HepG2 (cell line): Measurements from ENCODE around the gene EFNA2. TPM values are rescaled to one million over a fixed set of nuclear protein-coding genes. Genes with fewer than 3 reads are reported as not detected.

Source experiments
- CENPX ChIP-seq: sonication (generic); formaldehyde crosslinking; IDR thresholded peaks from 2 replicates; pipeline ENCODE4 v1.9.0; 2021; ENCODE audit warnings: mild to moderate bottlenecking, missing genetic modification reagents, moderate library complexity
- DR1 ChIP-seq: sonication (generic); formaldehyde crosslinking; IDR thresholded peaks from 2 replicates; pipeline ENCODE4 v1.8.0; 2021; ENCODE audit warnings: mild to moderate bottlenecking, missing genetic modification reagents, inconsistent platforms
- GABPB1 ChIP-seq: IDR thresholded peaks from 2 replicates; pipeline ENCODE4 v1.6.1; 2016; ENCODE audit warnings: mild to moderate bottlenecking, missing genetic modification reagents, moderate library complexity, missing compliant biosample characterization
- KLF9 ChIP-seq: IDR thresholded peaks from 2 replicates; pipeline ENCODE4 v1.6.1; 2016; ENCODE audit warnings: low read depth
- NFYB ChIP-seq: sonication (generic); formaldehyde crosslinking; IDR thresholded peaks from 2 replicates; pipeline ENCODE4 v1.4.0; 2020; ENCODE audit warnings: missing genetic modification reagents
- NR3C1 ChIP-seq: sonication (generic); formaldehyde crosslinking; IDR thresholded peaks from 2 replicates; pipeline ENCODE4 v1.4.0; 2020; ENCODE audit warnings: missing genetic modification reagents
- POLR2G ChIP-seq: fragments of 200-400 bp; formaldehyde crosslinking; IDR thresholded peaks from 2 replicates; pipeline ENCODE4 v1.6.1; 2018; ENCODE audit warnings: mild to moderate bottlenecking, low read depth, low read length, moderate library complexity
- RFX3 ChIP-seq: IDR thresholded peaks from 2 replicates; pipeline ENCODE4 v1.6.1; 2016; ENCODE audit warnings: missing biosample characterization, missing genetic modification reagents
- TAF15 ChIP-seq: fragments of 200-400 bp; formaldehyde crosslinking; IDR thresholded peaks from one replicate; pipeline ENCODE4 v1.6.1; 2018; ENCODE audit warnings: mild to moderate bottlenecking, low read depth, low read length; ENCODE audit not compliant: poor library complexity, severe bottlenecking
- ZFP90 ChIP-seq: sonication (generic); formaldehyde crosslinking; IDR thresholded peaks from 2 replicates; pipeline ENCODE4 v1.8.0; 2022; ENCODE audit warnings: missing genetic modification reagents, mild to moderate bottlenecking, inconsistent platforms, borderline replicate concordance
- ZNF253 ChIP-seq: sonication (generic); formaldehyde crosslinking; IDR thresholded peaks from 2 replicates; pipeline ENCODE4 v1.8.0; 2022; ENCODE audit warnings: mild to moderate bottlenecking, missing genetic modification reagents, borderline replicate concordance
- ZNF274 ChIP-seq: sonication (generic); formaldehyde crosslinking; IDR thresholded peaks from 2 replicates; pipeline ENCODE4 v1.5.1; 2020; ENCODE audit warnings: mild to moderate bottlenecking, missing genetic modification reagents
- ZNF317 ChIP-seq: sonication (generic); formaldehyde crosslinking; IDR thresholded peaks from 2 replicates; pipeline ENCODE4 v1.5.0; 2020; ENCODE audit warnings: mild to moderate bottlenecking, missing genetic modification reagents
- ZNF678 ChIP-seq: sonication (generic); formaldehyde crosslinking; IDR thresholded peaks from 2 replicates; pipeline ENCODE4 v1.4.0; 2020; ENCODE audit warnings: mild to moderate bottlenecking, missing genetic modification reagents
- ZNF761 ChIP-seq: sonication (generic); formaldehyde crosslinking; conservative IDR thresholded peaks from 2 replicates; pipeline ENCODE4 v1.4.0; 2020; ENCODE audit warnings: mild to moderate bottlenecking, missing genetic modification reagents
- ZNF781 ChIP-seq: sonication (generic); formaldehyde crosslinking; IDR thresholded peaks from 2 replicates; pipeline ENCODE4 v1.5.1; 2020; ENCODE audit warnings: borderline replicate concordance, mild to moderate bottlenecking, missing genetic modification reagents; ENCODE audit errors: not compliant biosample characterization
- polyA plus RNA-seq, 8 experiments: library from polyadenylated mRNA; depleted of rRNA in 3 of 8; stranded (reverse) in 7 of 8; unstranded in 1 of 8; fragments of >200 nt; fragmentation: Illumina TruSeq in 4 of 8; extraction: Trizol in 4 of 8; gene quantifications; 2 replicates each; pipeline versions ENCODE4 v1.2.1 to v1.2.3, GENCODE V29; 2011 to 2016; ENCODE audit warnings: low read depth in 4 of 8, missing spikeins in 1 of 8, mixed read lengths in 1 of 8; ENCODE audit not compliant: insufficient read depth in 1 of 8
- total RNA-seq, 5 experiments: library from RNA; depleted of rRNA; stranded (reverse); fragments of >200 nt; fragmentation: Illumina TruSeq; extraction: Trizol; gene quantifications; 2 replicates each; pipeline ENCODE4 v1.2.3, GENCODE V29; 2016; ENCODE audit warnings: low read depth in 1 of 5
- TF ChIP-seq, protein P1 (sequence below): sonication (generic); formaldehyde crosslinking; IDR thresholded peaks from 2 replicates; pipeline ENCODE4 v1.4.0; 2020; ENCODE audit warnings: missing genetic modification reagents
- TF ChIP-seq, protein P2 (sequence below): sonication (generic); formaldehyde crosslinking; IDR thresholded peaks from 2 replicates; pipeline ENCODE4 v1.5.1; 2020; ENCODE audit warnings: mild to moderate bottlenecking, moderate library complexity, missing genetic modification reagents
- TF ChIP-seq, protein P3 (sequence below): sonication (generic); formaldehyde crosslinking; IDR thresholded peaks from 2 replicates; pipeline ENCODE4 v1.5.1; 2020; ENCODE audit warnings: missing genetic modification reagents, mild to moderate bottlenecking, borderline replicate concordance
- TF ChIP-seq, protein P4 (sequence below): IDR thresholded peaks from 2 replicates; pipeline ENCODE4 v1.6.1; 2016; ENCODE audit warnings: mild to moderate bottlenecking
- TF ChIP-seq, protein P5 (sequence below): sonication (generic); formaldehyde crosslinking; IDR thresholded peaks from 2 replicates; pipeline ENCODE4 v1.5.1; 2020; ENCODE audit warnings: missing genetic modification reagents, mild to moderate bottlenecking, borderline replicate concordance

EFNA2 gene
- total and polyA plus RNA-seq, 2 of the 13 experiments (the other 11 are each of a cell fraction or from before 2014, with no cell fraction given), result 6.0 to 9.9 TPM

DNA sequence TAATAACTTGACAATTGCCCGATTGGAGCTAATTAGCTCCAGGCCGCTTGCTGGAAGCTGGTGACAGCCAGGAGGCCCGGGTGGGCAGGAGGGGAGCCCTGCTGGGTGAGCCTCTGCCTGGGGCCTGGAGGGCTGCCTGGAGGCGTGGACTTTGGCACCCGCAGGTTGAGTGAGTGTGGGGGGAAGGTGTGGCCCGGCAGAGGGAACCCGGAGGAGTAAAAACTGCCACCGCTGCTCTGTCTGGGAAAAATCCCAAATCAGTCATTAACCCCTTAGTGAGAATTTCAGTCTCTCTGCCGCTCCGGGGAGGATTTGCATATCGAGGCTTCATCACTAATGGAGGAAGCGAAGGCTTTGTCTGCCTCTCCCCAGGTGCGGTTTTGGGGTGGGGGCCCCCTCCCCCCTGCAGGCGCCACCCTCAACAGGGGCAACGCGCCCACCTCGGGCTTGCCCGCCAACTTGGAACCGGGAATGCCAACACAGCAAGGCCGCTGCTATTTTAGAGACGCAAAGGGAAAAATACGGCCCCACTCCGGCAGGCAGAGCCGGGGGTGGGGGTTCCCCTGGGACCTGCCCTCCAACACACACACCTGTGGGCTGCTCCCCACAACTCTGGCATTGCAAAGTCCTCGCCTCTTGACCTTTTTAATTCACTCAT, 6.2 kb downstream of the EFNA2 start (continued):
- TF ChIP-seq, protein P1, sequence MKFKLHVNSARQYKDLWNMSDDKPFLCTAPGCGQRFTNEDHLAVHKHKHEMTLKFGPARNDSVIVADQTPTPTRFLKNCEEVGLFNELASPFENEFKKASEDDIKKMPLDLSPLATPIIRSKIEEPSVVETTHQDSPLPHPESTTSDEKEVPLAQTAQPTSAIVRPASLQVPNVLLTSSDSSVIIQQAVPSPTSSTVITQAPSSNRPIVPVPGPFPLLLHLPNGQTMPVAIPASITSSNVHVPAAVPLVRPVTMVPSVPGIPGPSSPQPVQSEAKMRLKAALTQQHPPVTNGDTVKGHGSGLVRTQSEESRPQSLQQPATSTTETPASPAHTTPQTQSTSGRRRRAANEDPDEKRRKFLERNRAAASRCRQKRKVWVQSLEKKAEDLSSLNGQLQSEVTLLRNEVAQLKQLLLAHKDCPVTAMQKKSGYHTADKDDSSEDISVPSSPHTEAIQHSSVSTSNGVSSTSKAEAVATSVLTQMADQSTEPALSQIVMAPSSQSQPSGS (CRISPR knock-in tag), result no peak
- TF ChIP-seq TAF15 (no peak), ZNF317 (CRISPR knock-in tag) (no peak), ZNF781 (CRISPR knock-in tag) (no peak), DR1 (no peak), POLR2G (no peak), GABPB1 (CRISPR knock-in tag) (no peak), KLF9 (CRISPR knock-in tag) (no peak), ZNF274 (CRISPR knock-in tag) (no peak), RFX3 (CRISPR knock-in tag) (no peak), NFYB (CRISPR knock-in tag) (no peak), NR3C1 (CRISPR knock-in tag) (no peak), CENPX (CRISPR knock-in tag) (no peak), ZFP90 (no peak), ZNF761 (CRISPR knock-in tag) (no peak), ZNF678 (CRISPR knock-in tag) (no peak), ZNF253 (CRISPR knock-in tag) (no peak)
- TF ChIP-seq, protein P2, sequence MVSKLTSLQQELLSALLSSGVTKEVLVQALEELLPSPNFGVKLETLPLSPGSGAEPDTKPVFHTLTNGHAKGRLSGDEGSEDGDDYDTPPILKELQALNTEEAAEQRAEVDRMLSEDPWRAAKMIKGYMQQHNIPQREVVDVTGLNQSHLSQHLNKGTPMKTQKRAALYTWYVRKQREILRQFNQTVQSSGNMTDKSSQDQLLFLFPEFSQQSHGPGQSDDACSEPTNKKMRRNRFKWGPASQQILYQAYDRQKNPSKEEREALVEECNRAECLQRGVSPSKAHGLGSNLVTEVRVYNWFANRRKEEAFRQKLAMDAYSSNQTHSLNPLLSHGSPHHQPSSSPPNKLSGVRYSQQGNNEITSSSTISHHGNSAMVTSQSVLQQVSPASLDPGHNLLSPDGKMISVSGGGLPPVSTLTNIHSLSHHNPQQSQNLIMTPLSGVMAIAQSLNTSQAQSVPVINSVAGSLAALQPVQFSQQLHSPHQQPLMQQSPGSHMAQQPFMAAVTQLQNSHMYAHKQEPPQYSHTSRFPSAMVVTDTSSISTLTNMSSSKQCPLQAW (CRISPR knock-in tag), result no peak; the same call in 1 of the 2 replicates
- TF ChIP-seq, protein P3, sequence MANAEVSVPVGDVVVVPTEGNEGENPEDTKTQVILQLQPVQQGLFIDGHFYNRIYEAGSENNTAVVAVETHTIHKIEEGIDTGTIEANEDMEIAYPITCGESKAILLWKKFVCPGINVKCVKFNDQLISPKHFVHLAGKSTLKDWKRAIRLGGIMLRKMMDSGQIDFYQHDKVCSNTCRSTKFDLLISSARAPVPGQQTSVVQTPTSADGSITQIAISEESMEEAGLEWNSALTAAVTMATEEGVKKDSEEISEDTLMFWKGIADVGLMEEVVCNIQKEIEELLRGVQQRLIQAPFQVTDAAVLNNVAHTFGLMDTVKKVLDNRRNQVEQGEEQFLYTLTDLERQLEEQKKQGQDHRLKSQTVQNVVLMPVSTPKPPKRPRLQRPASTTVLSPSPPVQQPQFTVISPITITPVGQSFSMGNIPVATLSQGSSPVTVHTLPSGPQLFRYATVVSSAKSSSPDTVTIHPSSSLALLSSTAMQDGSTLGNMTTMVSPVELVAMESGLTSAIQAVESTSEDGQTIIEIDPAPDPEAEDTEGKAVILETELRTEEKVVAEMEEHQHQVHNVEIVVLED (CRISPR knock-in tag), result no peak
- TF ChIP-seq, protein P4, sequence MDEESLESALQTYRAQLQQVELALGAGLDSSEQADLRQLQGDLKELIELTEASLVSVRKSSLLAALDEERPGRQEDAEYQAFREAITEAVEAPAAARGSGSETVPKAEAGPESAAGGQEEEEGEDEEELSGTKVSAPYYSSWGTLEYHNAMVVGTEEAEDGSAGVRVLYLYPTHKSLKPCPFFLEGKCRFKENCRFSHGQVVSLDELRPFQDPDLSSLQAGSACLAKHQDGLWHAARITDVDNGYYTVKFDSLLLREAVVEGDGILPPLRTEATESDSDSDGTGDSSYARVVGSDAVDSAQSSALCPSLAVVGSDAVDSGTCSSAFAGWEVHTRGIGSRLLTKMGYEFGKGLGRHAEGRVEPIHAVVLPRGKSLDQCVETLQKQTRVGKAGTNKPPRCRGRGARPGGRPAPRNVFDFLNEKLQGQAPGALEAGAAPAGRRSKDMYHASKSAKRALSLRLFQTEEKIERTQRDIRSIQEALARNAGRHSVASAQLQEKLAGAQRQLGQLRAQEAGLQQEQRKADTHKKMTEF, result no peak
- TF ChIP-seq, protein P5, sequence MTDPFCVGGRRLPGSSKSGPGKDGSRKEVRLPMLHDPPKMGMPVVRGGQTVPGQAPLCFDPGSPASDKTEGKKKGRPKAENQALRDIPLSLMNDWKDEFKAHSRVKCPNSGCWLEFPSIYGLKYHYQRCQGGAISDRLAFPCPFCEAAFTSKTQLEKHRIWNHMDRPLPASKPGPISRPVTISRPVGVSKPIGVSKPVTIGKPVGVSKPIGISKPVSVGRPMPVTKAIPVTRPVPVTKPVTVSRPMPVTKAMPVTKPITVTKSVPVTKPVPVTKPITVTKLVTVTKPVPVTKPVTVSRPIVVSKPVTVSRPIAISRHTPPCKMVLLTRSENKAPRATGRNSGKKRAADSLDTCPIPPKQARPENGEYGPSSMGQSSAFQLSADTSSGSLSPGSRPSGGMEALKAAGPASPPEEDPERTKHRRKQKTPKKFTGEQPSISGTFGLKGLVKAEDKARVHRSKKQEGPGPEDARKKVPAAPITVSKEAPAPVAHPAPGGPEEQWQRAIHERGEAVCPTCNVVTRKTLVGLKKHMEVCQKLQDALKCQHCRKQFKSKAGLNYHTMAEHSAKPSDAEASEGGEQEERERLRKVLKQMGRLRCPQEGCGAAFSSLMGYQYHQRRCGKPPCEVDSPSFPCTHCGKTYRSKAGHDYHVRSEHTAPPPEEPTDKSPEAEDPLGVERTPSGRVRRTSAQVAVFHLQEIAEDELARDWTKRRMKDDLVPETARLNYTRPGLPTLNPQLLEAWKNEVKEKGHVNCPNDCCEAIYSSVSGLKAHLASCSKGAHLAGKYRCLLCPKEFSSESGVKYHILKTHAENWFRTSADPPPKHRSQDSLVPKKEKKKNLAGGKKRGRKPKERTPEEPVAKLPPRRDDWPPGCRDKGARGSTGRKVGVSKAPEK (CRISPR knock-in tag), result no peak
